SK-N-SH (cell line): Measurements from ENCODE around the gene AKAP6. TPM values are rescaled to one million over a fixed set of nuclear protein-coding genes. Genes with fewer than 3 reads are reported as not detected.

ENCODE experiments used
- CTCF ChIA-PET: fragments of 300-600, 350-600 bp; formaldehyde crosslinking; extraction: SDS; loops from one replicate; lab custom pipeline; 2021; lab: Yijun Ruan, JAX
- POLR2A ChIA-PET: fragments of 350-600 bp; sonication (Branson Sonifier 250); formaldehyde crosslinking; extraction: SDS; loops from one replicate; lab custom pipeline; 2020; ENCODE audit warnings: antibody characterized with exemption, inconsistent platforms; lab: Yijun Ruan, JAX
- DNase-seq: peaks from one replicate; pipeline ENCODE4 v3.0.0; 2012
- H2AFZ ChIP-seq: fragments of 200-600 bp; sonication (generic); 2 replicates; pipeline ENCODE4 v1.8.1; 2016; ENCODE audit warnings: antibody characterized with exemption, mild to moderate bottlenecking, low read depth
- H3F3A ChIP-seq: fragments of 200-600 bp; sonication (generic); replicated peaks from 2 replicates; pipeline ENCODE3; 2016; ENCODE audit warnings: antibody characterized with exemption, mild to moderate bottlenecking; ENCODE audit not compliant: insufficient read depth
- H3K27ac ChIP-seq, 2 experiments: fragments of 200-500 bp in 1 of 2; fragments of 200-600 bp in 1 of 2; sonication (Bioruptor generic) in 1 of 2; sonication (generic), shearing (Covaris generic) in 1 of 2; 2 replicates each; pipeline versions ENCODE4 v1.5.1 to v1.6.1; 2014 to 2016; ENCODE audit warnings: low read depth in 2 of 2, inconsistent platforms in 1 of 2, low read length in 1 of 2, mild to moderate bottlenecking in 1 of 2, mixed read lengths in 1 of 2
- H3K27me3 ChIP-seq: fragments of 200-600 bp; sonication (generic), shearing (Covaris generic); 2 replicates; pipeline ENCODE4 v1.6.1; 2016; ENCODE audit warnings: mixed run types; ENCODE audit not compliant: insufficient read depth
- H3K36me3 ChIP-seq, 2 experiments: fragments of 200-500 bp in 1 of 2; fragments of 200-600 bp in 1 of 2; sonication (Bioruptor generic) in 1 of 2; sonication (generic) in 1 of 2; replicated peaks in 1 of 2; 2 replicates each; pipeline versions ENCODE3 to v1.5.1; 2014 to 2016; ENCODE audit warnings: low read length in 1 of 2, mild to moderate bottlenecking in 1 of 2; ENCODE audit not compliant: insufficient read depth in 2 of 2, control insufficient read depth in 1 of 2
- H3K4me1 ChIP-seq, 2 experiments: fragments of 200-500 bp in 1 of 2; fragments of 200-600 bp in 1 of 2; sonication (Bioruptor generic) in 1 of 2; sonication (generic), shearing (Covaris generic) in 1 of 2; 2 replicates each; pipeline versions ENCODE4 v1.5.1 to v1.6.1; 2014 to 2016; ENCODE audit warnings: low read depth in 1 of 2, low read length in 1 of 2, mixed run types in 1 of 2; ENCODE audit not compliant: insufficient read depth in 2 of 2, control insufficient read depth in 1 of 2
- H3K4me2 ChIP-seq: fragments of 200-600 bp; sonication (generic), shearing (Covaris generic); 2 replicates; pipeline ENCODE4 v1.6.1; 2017; ENCODE audit warnings: mixed run types
- H3K4me3 ChIP-seq, 2 experiments: fragments of 200-500 bp in 1 of 2; fragments of 200-600 bp in 1 of 2; sonication (Bioruptor generic) in 1 of 2; sonication (generic), shearing (Covaris generic) in 1 of 2; 2 replicates each; pipeline versions ENCODE4 v1.5.1 to v1.8.1; 2014 to 2016; ENCODE audit warnings: low read depth in 2 of 2, inconsistent platforms in 1 of 2, low read length in 1 of 2, mild to moderate bottlenecking in 1 of 2, mixed read lengths in 1 of 2, moderate library complexity in 1 of 2
- H3K79me2 ChIP-seq: fragments of 200-600 bp; sonication (generic); 2 replicates; pipeline ENCODE4 v1.8.1; 2017; ENCODE audit warnings: mild to moderate bottlenecking; ENCODE audit not compliant: insufficient read depth
- H3K9ac ChIP-seq: fragments of 200-600 bp; sonication (generic); 2 replicates; pipeline ENCODE4 v1.6.1; 2017; ENCODE audit warnings: mixed run types
- H3K9me2 ChIP-seq: fragments of 200-600 bp; sonication (generic); 2 replicates; pipeline ENCODE4 v1.6.1; 2017; ENCODE audit warnings: mixed run types
- H3K9me3 ChIP-seq: fragments of 200-600 bp; sonication (generic); 2 replicates; pipeline ENCODE4 v1.6.1; 2017; ENCODE audit warnings: mixed run types, mild to moderate bottlenecking, moderate library complexity
- H4K20me1 ChIP-seq: fragments of 200-600 bp; sonication (generic); 2 replicates; pipeline ENCODE4 v1.6.1; 2017; ENCODE audit warnings: mild to moderate bottlenecking, mixed run types; ENCODE audit not compliant: insufficient read depth
- CHD2 ChIP-seq: fragments of 150-350 bp; IDR thresholded peaks from 2 replicates; pipeline ENCODE4 v1.6.1; 2018; ENCODE audit warnings: low read length; ENCODE audit not compliant: partially characterized antibody
- ELF1 ChIP-seq: IDR thresholded peaks from 2 replicates; pipeline ENCODE4 v1.4.0; 2012
- EZH2phosphoT487 ChIP-seq: fragments of 200-600 bp; sonication (generic); IDR thresholded peaks from 2 replicates; pipeline ENCODE4 v1.6.1; 2017; ENCODE audit warnings: low read depth, mixed run types, mild to moderate bottlenecking, antibody characterized with exemption, moderate library complexity, borderline replicate concordance
- FOXJ3 ChIP-seq: sonication (generic); formaldehyde crosslinking; IDR thresholded peaks from 2 replicates; pipeline ENCODE4 v1.5.1; 2020; ENCODE audit warnings: mild to moderate bottlenecking, missing genetic modification reagents
- FOXM1 ChIP-seq: IDR thresholded peaks from 2 replicates; pipeline ENCODE4 v1.4.0; 2012; ENCODE audit warnings: low read depth, mild to moderate bottlenecking
- GABPA ChIP-seq: IDR thresholded peaks from 2 replicates; pipeline ENCODE4 v1.4.0; 2012; ENCODE audit warnings: low read depth, mild to moderate bottlenecking
- MAX ChIP-seq: IDR thresholded peaks from 2 replicates; pipeline ENCODE4 v1.4.0; 2012; ENCODE audit warnings: low read depth
- MEF2A ChIP-seq: IDR thresholded peaks from 2 replicates; pipeline ENCODE4 v1.4.0; 2012; ENCODE audit warnings: low read depth, borderline replicate concordance
- MXI1 ChIP-seq: IDR thresholded peaks from 2 replicates; pipeline ENCODE4 v1.6.1; 2012; ENCODE audit warnings: mild to moderate bottlenecking, low read depth, low read length, improper control_type of control experiment
- NFIC ChIP-seq: IDR thresholded peaks from 2 replicates; pipeline ENCODE4 v1.4.0; 2012; ENCODE audit warnings: borderline replicate concordance
- POLR2AphosphoS5 ChIP-seq: IDR thresholded peaks from 2 replicates; pipeline ENCODE4 v1.6.1; 2012; ENCODE audit warnings: low read depth, low read length
- SIN3A ChIP-seq: IDR thresholded peaks from 2 replicates; pipeline ENCODE4 v1.6.1; 2012; ENCODE audit warnings: low read depth, mild to moderate bottlenecking, low read length, moderate library complexity, borderline replicate concordance
- TAF1 ChIP-seq: IDR thresholded peaks from 2 replicates; pipeline ENCODE4 v1.6.1; 2012; ENCODE audit warnings: low read depth, mild to moderate bottlenecking, low read length, moderate library complexity, borderline replicate concordance
- TCF12 ChIP-seq: IDR thresholded peaks from 2 replicates; pipeline ENCODE4 v1.4.0; 2012
- WGBS: methylation state at CpG from one replicate; pipeline ENCODE4 v1.1.6; 2017; ENCODE audit warnings: low lambda C conversion rate; 5-methylcytosine and 5-hydroxymethylcytosine counted together
- polyA plus RNA-seq, 3 experiments: library from polyadenylated mRNA; depleted of rRNA; stranded (reverse); fragments of >200 nt; gene quantifications; 2 replicates each; pipeline ENCODE4 v1.2.3, GENCODE V29; 2012
- TF ChIP-seq, protein P1 (sequence below): fragments of 200-600 bp; sonication (generic); IDR thresholded peaks from 2 replicates; pipeline ENCODE4 v1.6.1; 2017; ENCODE audit warnings: antibody characterized with exemption, mild to moderate bottlenecking, moderate library complexity

The AKAP6 gene
- polyA plus RNA-seq, 1 of the 3 experiments (the other 2 are of a cell fraction), result 1.7 TPM

- no peak overlapping the region; the same call in 1 of the 2 replicates for H2AFZ ChIP-seq
These were observed 78.0 kb downstream of the AKAP6 start for GRCh38 chr14:32407130-32407529.

DNA sequence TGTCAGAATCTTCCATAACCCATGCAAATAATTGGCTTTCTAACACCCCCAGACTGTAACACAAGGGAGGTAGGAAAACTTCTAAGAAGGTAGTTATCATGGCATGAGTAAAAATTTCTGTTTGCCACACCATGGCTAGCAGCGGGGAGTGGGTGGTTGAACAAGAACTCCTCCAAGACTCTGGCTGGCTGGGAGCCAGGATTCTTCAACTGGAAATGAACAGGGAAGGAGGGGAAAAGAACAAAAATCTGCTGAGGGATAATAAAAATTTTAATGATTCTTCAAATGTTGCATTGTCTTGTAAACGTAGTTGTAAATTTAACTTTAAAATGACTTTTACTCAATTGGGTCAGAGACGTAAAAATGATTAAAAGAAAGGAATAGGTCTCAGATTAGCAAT lies 78.9 kb downstream of the AKAP6 start:
- Histone ChIP-seq H2AFZ (no peak overlapping the region), H3K4me3 (no peak overlapping the region), H4K20me1 (no peaks in the 10 kb centered on the region), H3K4me1 (peaks cover 6% of the 10 kb centered on the region in 2 experiments), H3K27ac (peak overlapping the region in 1 of 2 experiments; percentile 39; a peak in 2 of 4 replicates), H3K27me3 (no peaks in the 10 kb centered on the region), H3K79me2 (no peaks in the 10 kb centered on the region), H3K9me2 (no peaks in the 10 kb centered on the region), H3K4me2 (no peak overlapping the region), H3F3A (peaks cover 26% of the 10 kb centered on the region), H3K9me3 (no peaks in the 10 kb centered on the region), H3K36me3 (no peaks in the 10 kb centered on the region), H3K9ac (no peak overlapping the region)
- POLR2A ChIA-PET, result no interaction called here
- DNase-seq, result no peak
- CTCF ChIA-PET, result interaction anchor here (1.8 kb wide), 1 partner anchor 12 kb away, joined by 5 read pairs; no protein-coding TSS in a partner anchor
- WGBS, result 87% methylated on average over 3 of the region's 3 CpGs
- TF ChIP-seq CHD2, result no peak

More at GRCh38 chr14:32407130-32407529, 78.0 kb downstream of the AKAP6 start:
- DNase-seq, result no peak
- Histone ChIP-seq H3K36me3 (no peaks in the 10 kb centered on the region), H3K4me1 (peaks cover 6% of the 10 kb centered on the region in 2 experiments), H3K79me2 (no peaks in the 10 kb centered on the region), H3K9me3 (no peaks in the 10 kb centered on the region), H3K4me2 (no peak overlapping the region), H3K4me3 (no peak overlapping the region), H3K9me2 (no peaks in the 10 kb centered on the region), H3K9ac (no peak overlapping the region), H3F3A (peaks cover 26% of the 10 kb centered on the region), H4K20me1 (no peaks in the 10 kb centered on the region), H3K27me3 (no peaks in the 10 kb centered on the region), H3K27ac (peak overlapping the region in 1 of 2 experiments; percentile 39; a peak in 2 of 4 replicates)
- POLR2A ChIA-PET, result no interaction called here
- TF ChIP-seq SIN3A, result no peak
- TF ChIP-seq ELF1, result no peak
- CTCF ChIA-PET, result interaction anchor here (1.0 to 1.8 kb wide), 2 partner anchors 11 to 24 kb away, joined by 3 to 5 read pairs; no protein-coding TSS in a partner anchor
- WGBS, result 50% methylated on average over 1 of the region's 1 CpG

DNA sequence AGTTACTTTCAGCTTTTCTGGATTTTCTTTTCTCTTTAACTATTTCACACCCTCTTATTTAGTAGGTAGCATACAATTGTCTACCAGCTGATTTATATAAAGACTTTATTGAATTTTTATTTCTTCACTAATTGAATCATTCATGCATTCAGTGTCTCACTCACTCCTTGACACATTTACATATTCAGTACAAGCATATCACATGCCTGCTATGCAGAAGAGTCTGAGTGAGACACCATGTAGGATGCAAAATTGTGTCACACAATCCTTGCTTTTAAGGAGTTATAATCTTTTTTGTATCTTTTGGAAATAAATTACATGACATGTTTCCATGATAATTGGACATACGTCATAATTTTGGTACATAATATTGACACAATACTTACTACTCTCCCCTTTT lies 83.0 kb downstream of the AKAP6 start:
- no peak overlapping the region for H3K9ac ChIP-seq
- POLR2A ChIA-PET, result no interaction called here
- no peak overlapping the region for H3K4me2 ChIP-seq
- WGBS, result 93% methylated on average over 1 of the region's 1 CpG
- H3F3A ChIP-seq, result peaks cover 35% of the 10 kb centered on the region
- no peaks in the 10 kb centered on the region for H3K27me3 ChIP-seq
- H3K4me1 ChIP-seq, result peaks cover 12 to 20% of the 10 kb centered on the region in 2 experiments; a peak in 3 of 4 replicates
- H2AFZ ChIP-seq, result no peak overlapping the region
- no peak for DNase-seq
- no peak overlapping the region; a peak in 1 of 4 replicates for H3K27ac ChIP-seq
- H3K9me2 ChIP-seq, result no peaks in the 10 kb centered on the region
- no peak overlapping the region for H3K4me3 ChIP-seq
- CTCF ChIA-PET, result interaction anchor here (1.1 to 2.5 kb wide), 5 partner anchors 15 to 159 kb away, joined by 3 to 6 read pairs (median 3); no protein-coding TSS in a partner anchor
- no peaks in the 10 kb centered on the region for H3K9me3 ChIP-seq
- H3K36me3 ChIP-seq, result no peaks in the 10 kb centered on the region
- H4K20me1 ChIP-seq, result no peaks in the 10 kb centered on the region
- TF ChIP-seq POLR2AphosphoS5 (no peak), SIN3A (no peak), FOXM1 (no peak), GABPA (no peak), EZH2phosphoT487 (no peak), MXI1 (no peak), MAX (no peak), TCF12 (no peak), NFIC (no peak), FOXJ3 (CRISPR knock-in tag) (no peak), MEF2A (no peak), TAF1 (no peak)
- TF ChIP-seq, protein P1, sequence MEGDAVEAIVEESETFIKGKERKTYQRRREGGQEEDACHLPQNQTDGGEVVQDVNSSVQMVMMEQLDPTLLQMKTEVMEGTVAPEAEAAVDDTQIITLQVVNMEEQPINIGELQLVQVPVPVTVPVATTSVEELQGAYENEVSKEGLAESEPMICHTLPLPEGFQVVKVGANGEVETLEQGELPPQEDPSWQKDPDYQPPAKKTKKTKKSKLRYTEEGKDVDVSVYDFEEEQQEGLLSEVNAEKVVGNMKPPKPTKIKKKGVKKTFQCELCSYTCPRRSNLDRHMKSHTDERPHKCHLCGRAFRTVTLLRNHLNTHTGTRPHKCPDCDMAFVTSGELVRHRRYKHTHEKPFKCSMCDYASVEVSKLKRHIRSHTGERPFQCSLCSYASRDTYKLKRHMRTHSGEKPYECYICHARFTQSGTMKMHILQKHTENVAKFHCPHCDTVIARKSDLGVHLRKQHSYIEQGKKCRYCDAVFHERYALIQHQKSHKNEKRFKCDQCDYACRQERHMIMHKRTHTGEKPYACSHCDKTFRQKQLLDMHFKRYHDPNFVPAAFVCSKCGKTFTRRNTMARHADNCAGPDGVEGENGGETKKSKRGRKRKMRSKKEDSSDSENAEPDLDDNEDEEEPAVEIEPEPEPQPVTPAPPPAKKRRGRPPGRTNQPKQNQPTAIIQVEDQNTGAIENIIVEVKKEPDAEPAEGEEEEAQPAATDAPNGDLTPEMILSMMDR, result no peak
- no peaks in the 10 kb centered on the region; the same call in 1 of the 2 replicates for H3K79me2 ChIP-seq
